ENCODE measurements around the gene CLEC3B.
A peak's percentile ranks its signal among the peaks of the same experiment; 100 is the strongest.
"Not testable (repeated sequence)": the region's sequence is repeated elsewhere in the genome, so short reads cannot be mapped to it uniquely, and the experiment has no call there.

CLEC3B gene

DNA sequence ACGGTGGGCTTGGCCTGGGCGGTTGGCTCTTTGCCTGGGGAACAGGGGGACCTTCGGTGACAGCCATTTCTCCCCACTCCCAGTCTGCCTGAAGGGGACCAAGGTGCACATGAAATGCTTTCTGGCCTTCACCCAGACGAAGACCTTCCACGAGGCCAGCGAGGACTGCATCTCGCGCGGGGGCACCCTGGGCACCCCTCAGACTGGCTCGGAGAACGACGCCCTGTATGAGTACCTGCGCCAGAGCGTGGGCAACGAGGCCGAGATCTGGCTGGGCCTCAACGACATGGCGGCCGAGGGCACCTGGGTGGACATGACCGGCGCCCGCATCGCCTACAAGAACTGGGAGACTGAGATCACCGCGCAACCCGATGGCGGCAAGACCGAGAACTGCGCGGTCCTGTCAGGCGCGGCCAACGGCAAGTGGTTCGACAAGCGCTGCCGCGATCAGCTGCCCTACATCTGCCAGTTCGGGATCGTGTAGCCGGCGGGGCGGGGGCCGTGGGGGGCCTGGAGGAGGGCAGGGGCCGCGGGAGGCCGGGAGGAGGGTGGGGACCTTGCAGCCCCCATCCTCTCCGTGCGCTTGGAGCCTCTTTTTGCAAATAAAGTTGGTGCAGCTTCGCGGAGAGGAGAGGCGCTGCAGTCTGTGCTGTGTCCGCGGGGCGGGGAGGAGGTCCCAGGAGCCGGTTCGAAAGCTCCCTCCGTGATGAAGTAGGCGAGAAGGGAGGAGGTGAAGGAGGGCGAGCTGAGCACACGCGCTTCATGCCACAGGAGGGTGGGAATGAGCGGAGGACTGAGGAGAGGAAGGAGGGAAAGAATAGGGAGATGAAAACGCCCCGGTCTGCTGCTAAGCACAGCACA lies 9.6 kb downstream of the CLEC3B start:
- no peak for DNase-seq (ENCODE audit: low spot score)

DNA sequence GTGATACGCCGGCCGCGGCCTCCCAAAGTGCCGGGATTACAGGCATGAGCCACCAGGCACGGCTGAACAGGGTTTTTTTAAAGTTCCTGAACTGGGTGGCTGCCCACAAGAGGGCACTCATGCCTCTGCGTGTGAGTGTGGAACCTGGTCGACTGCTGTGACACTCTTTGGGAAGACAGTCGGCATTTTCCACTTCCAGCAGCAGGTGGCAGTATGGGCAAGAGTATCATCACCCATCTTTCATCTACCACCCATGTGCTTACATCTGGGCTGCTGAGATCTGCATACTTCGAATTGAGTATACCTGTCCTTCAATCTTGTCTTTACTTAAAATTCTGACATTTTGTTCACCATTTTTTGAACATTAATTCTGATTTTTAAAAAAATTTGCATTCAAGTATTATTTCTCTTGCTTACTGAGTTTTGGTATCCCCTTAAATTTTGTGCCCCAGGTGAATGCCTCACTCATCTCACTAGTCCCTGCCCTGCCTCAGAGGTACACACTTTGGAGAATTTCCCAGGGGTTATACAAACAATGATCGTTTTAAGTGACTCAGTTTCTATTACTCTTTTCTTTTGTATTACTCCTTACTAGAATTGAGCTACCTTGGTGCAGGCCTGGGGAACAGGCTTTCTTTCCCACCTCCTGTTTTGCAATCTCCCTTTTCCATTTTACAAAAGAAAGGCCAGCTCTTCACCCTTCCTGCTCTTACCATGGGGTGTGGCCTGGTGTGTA lies 11.8 kb downstream of the CLEC3B start:
- peak; percentile 95 for DNase-seq (ENCODE audit: low spot score)

DNA sequence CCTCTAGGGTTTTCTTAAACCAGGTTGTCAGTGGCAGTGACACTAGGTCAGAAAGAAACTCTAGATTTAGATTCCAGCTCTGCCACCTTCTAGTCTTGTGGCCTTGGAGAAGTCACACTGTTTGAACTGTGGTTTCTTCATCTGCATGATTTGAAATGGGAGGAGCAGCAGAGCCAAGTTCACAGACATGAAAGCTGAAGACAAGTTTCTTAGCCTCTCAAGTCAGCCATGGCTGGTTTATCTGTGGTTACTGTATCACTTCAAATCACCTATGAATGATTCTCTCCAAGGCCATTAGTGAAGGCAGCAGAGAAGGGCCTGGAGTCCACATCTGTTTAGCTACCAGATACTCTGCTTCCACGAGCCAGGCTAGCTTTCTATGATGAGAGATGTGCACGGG lies 15.6 kb downstream of the CLEC3B start:
- DNase-seq (ENCODE audit: low spot score), result no peak

DNA sequence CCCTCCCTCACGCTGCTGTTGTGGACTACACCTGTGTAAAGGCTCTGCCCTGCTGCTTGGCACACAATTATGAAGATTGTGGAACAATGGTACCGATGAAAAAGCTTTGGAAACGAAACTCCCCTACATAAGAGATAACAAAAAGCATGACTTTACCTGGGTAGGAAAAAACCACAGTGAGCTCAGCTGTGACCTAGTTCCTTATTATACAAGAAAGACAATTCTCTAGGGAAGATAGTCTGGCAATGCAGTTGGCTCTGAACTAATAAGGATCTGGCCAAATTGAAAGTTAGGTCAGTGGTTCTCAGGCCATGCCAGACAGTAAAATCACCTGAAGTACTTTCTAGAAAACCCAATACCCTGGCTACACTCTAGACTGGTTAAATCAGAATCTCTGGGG lies 16.1 kb downstream of the CLEC3B start:
- DNase-seq (ENCODE audit: low spot score), result no peak

DNA sequence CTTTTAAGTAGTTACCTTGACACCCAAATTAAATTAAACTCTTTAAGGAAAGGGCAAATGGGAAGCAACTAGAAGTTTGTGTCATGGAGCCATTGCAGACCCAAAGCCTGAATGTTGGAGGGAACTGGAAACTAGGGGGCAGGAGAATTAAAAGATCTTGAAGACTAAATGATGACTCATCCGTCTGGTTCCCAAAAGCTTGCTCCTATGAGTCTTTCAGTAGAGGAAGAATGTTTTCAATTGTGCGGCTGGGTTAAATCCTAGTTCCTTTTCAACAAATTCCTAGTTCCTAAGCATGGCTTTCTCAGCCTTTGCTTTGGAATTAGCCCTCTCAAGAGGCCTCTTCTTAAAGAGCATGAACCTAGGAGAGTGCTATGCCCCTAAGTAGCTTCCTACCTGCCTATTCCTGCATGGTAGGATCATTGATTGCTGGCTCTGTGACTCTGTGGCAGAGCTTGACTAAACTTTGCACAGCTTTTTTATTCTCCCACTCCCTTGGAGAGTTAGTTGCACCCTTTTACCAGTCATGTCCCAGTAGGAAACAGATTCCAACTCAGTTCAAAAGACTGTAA lies 17.7 kb downstream of the CLEC3B start:
- peak; percentile 86 for DNase-seq (ENCODE audit: low spot score)

DNA sequence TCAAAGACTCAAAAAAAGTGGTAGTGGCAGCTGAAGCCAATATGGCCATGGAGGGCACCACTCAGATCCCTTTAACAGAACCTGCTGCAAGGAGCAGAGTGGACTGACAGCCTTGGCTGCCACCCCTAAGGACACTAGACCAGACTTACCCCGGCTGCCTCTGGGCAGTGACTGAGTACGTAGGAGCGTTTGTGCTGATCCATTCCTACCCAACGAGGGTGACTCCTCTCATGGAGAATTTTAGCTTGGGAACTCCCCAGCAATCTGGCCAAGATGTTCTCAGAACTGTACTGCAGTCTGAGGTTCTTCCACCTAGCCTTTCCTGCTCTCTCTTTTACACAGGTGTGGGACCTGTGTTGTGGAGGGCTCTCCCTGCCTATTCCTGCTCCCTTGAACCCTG lies 22.1 kb downstream of the CLEC3B start:
- peak; percentile 60 for DNase-seq (ENCODE audit: low spot score)

DNA sequence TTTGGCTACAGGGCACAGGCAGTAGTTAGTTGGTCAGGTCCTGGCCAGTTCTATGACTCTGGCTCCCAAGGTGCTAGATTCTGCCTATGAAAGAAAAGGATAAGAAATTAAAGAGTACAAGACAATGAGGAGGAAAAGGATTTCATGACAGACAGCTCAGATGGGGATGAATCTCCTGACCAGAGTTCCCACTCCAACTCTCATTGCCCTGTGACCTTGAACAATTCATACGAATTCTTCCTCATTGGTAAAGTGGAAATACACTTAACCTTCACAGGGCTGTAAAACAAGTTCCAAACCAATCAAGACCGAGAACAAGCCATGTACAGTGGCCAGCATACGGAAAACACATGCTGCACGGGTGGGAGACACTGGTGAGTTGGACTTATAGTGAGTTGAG lies 23.7 kb downstream of the CLEC3B start:
- no peak for DNase-seq (ENCODE audit: low spot score)

DNA sequence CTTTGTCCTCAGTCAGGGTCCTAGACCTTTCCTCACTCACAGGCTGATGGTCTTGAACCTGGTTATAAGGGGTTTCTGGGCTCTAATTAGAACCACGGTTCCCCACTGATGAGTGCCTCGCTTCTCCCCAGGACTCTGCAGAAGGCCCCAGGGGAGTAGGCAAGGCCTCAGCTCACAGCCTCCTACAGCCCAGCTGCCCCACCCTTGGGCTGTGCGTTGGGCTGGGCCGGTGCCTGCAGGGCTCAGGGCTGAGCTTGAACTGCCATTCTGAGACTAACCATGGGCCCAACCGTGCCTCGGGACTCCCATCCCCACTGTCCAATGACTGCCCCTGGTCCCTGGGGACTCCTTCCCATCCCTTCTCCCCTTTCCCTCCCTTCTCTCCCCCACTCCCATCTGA lies 25.6 kb downstream of the CLEC3B start:
- DNase-seq (ENCODE audit: low spot score), result no peak

DNA sequence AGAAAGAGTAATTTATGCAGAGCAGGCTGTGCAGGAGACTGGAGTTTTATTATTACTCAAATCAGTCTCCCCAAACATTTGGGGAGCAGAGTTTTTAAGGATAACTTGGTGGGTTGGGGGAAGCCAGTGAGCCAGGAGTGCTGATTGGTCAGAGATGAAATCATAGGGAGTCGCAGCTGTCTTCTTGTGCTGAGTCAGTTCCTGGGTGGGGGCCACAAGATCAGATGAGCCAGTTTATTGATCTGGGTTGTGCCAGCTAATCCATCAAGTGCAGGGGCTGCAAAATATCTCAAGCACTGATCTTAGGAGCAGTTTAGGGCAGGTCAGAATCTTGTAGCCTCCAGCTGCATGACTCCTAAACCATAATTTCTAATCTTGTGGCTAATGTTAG lies 27.7 kb downstream of the CLEC3B start:
- not testable (repeated sequence) for DNase-seq (ENCODE audit: low spot score)

DNA sequence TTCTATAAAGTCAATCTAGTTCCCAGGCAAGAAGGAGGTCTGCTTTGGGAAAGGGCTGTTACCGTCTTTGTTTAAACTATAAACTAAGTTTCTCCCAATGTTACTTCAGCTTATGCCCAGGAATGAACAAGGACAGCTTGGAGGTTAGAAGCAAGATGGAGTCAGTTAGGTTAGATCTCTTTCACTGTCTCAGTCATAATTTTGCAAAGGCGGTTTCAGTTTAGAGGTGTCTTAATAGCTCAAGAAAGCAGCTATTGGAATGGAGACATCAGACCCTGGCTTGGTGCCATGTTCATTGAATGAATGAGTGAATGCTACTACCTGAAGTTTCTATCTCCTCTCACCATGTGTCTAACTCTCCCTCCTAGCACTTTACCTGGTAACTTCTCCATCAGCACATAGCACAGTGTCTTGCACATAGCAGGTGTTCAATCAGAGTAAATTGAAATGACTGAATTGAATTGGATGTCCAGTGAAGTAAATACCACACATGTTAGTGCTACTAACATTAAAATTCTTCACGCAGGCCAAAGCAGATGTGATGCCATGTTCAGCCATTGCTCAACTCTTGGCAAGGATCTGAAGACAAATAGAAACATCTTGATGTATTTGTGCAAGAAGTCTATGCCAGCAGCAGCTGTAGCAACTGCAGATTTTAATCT lies 28.2 kb downstream of the CLEC3B start:
- peak; percentile 77 for DNase-seq (ENCODE audit: low spot score)

DNA sequence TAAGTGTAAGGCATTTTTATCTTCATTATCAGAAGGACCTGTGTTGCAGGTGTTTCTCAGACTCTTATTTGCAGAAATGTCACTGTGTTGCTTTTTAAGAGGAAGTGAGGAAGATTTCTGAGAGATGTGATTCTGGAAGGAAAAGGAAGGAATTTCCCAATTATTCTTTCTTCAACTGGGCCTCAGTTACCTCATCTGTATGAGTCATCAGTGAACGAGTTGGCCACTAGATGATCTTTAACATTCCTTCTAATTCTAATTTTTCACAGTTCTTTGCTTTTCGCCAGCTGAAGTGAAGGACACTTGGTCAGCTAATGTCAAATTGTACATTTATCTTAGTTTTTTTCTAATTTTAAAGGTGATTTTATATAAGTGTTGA lies 28.9 kb downstream of the CLEC3B start:
- DNase-seq (ENCODE audit: low spot score), result peak; percentile 64

DNA sequence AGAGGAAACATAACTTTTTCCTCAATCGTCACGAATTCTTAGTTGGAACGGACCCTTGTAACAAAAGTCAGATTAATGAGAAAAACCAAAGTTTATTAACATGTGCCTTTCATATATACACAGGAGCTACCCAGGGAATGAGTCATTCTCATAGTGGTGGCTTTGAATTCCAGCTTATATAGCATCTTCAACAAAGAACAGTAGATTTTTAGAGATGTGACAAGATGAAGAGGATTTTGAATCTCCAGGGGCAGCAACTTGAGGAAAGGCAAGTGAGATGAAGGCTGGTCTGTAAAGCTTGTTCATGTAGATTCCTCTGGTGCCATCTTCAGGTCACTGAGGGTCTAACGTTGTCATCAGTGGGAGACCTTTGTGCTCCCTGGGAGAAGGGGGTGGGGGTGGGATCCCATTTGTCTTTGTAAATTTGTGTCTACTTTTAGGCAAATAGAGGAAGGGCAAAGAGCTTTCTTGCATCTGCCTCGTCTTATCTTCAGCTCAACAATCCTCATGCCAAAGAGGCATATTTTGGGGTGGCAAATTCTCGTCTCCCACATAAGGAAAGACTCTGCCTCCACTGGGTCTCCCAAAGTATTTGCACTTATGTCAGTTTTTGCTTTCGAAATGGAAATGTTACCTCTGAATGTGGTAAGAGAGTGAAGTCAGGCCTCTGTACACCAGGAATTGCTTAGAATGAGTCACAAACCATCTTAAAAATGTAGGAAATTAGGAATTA lies 29.5 kb downstream of the CLEC3B start:
- DNase-seq (ENCODE audit: low spot score), result no peak

DNA sequence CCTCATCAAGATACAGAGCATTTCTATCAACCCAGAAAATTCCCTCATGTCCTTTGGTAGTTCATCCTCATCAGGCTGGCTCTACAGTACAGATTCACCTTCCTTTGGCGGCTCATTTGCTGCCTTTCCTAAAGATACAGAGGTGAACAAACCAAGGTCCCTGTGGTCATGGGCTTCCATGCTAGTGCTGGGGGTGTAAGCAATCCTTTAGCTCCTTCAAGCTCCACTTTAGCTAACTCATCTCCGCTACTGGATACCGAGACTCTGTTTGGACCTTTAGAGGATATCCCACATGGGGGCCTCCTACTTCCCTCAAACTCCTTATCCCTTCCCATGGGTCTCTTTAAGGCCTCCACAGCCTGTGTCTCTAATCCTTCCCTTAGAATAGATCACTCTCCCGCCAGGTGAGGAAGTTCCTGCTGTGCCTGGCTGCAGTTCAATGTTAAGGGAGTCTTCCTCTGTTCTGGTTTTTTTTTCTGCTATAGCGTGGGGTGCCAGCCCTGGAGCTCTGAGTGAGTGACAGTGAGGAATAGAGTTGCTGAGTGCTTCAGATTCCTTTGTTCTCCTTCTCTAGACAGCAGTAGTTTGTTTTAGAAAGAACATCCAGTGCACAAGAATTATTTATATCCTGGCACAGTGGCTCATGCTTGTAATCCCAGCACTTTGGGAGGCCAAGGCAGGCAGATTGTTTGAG lies 30.7 kb downstream of the CLEC3B start:
- DNase-seq (ENCODE audit: low spot score), result no peak

DNA sequence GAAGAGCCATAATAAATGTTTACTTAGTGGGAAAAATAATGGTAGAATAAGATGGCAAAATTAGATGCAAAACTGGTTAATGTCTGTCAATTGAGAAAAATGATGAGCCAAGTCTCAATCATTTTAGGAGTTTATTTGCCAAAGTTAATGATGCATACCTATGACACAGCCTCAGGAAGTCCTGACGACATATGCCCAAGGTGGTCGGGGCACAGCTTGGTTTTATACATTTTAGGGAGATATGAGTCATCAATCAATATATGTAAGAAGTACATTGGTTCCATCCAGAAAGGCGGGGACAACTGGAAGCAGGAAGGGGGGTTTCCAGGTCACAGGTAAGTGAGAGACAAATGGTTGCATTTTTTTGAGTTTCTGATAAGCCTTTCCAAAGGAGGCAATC lies 31.5 kb downstream of the CLEC3B start:
- DNase-seq (ENCODE audit: low spot score), result no peak

DNA sequence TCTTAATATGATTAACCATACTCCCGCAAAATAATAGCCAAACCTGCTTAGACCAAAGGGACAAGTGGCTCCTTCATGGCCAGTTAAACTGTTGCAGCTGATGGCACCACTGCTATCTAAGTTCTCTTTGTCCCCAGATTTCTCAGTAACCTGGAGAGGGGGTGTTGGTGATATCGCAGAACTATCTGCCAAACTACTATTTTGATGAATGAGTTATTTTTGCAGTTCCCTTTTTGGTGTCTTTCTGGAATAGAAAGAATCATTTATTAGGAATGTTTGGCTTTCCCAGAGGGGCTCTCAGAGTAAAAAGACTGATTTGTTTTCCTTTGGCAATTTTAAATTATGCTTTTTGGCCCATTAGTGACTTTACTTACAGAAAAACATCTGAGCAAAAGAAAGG lies 33.0 kb downstream of the CLEC3B start:
- no peak for DNase-seq (ENCODE audit: low spot score)

DNA sequence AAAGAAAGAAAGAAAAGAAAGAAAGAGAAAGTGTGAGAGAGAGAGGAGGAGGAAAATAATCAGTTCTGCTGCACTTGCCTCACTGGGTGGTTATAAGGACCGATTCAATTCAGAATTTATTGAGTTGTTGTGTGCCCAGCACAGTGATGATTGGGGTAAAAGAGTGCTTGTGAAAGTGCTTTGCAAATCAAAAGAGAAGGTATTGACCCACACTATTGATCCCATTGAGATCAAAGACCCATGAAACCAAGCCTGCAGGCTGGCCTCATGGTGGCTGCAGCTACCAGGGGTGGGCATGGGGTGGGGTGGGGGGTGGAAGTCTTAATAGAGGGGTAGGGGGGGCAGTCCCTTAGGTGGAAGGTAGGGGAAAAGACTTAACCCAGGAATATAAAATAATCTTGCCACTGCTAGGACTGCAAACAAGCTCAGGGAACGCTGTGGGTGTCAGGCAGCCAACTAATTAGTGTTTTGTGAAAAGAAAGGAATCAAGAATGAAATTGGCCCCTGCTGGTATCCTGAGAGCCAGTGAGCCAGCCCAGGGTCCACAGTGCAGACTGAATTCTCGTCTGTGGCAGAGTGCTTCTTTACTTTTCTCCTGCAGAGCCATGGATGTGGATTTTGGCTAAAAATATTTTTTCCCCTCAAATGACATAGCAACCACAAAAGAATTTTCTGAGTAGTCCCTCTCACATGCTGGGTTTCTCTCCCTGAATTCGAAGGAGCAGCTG lies 34.2 kb downstream of the CLEC3B start:
- DNase-seq (ENCODE audit: low spot score), result no peak

DNA sequence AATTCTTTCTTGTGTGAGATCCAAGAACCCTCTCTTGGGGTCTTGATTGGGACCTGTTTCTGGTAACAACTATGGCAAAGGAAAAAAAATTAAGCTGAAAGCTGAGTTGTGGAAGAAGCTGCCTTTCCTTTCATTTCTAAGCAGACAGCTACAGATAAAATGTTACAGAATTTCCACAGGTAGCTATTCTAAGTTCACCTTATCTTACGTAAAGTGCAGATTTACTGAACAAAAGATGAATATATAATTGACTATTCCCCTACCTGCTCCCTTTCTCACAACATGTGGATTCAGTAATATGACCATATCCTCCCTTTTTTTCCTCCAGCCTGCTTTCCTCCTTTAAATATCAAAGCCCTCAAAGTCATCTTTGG lies 36.6 kb downstream of the CLEC3B start:
- DNase-seq (ENCODE audit: low spot score), result no peak

DNA sequence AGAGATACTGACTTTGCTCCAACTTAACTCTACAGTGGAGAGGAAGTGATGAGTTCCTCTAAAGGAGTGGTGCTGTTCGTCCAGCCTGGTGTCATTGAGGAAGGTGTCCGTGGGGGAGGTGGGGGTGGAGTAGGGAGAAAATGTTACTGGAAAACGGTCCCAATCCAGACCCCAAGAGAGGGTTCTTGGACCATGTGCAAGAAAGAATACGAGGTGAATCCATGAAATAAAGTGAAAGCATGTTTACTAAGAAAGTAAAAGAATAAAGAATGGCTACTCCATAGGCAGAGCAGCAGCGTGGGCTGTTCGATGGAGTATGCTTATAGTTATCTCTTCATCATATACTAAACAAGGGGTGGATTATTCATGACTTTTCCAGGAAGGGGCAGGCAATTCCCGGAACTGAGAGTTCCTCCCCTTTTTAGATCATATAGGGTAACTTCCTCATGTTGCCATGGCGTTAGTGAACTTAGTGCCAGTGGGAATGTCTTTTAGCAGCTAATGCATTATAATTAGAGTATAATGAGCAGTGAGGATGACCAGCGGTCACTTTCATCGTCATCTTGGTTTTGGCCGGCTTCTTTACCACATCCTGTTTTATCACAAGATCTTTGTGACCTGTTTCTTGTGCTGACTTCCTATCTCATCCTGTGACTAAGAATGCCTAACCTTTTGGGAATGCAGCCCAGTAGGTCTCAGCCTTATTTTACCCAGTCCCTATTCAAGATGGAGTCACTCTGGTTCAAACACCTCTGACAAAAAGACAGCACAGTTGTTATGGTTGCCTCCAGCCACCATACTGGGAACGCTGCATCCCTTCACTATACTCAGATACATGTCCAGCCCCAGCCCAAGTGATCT lies 38.6 kb downstream of the CLEC3B start:
- no peak for DNase-seq (ENCODE audit: low spot score)

DNA sequence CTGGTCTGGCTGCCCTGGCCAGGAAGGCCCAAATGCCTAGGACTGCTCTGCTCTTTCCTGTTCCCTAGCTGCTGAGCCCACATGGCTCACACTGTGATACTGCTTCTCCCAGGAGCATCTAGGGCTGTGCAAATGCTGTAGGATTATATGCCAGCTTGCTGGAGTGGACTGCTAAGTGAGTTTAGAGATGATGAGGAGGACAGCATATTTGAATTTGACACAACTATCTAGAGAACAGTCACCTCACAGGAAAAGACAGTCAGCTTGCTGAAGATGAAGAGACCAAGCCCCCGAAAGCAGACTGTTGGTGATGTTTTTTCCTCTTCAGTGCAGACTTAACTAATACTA lies 39.2 kb downstream of the CLEC3B start:
- DNase-seq (ENCODE audit: low spot score), result no peak
